HG03060 (cell line): ENCODE data around the gene METTL23.
A peak's percentile ranks its signal among the peaks of the same experiment; 100 is the strongest.

Experiments
- ATAC-seq: cut with Tn5 transposase; IDR thresholded peaks from one replicate; pipeline ENCODE4 v1.9.1; 2021; ENCODE audit warnings: low read depth, moderate number of reproducible peaks; ENCODE audit not compliant: unreplicated experiment

Gene METTL23

GRCh38 chr17:76726776-76727718, at the start of gene METTL23:
Gene METTL23, plus strand, starts transcription at chr17:76726839. Its CDS starts 2,872 bp downstream, at chr17:76729711.
- peak; percentile 38 for ATAC-seq

GRCh38 chr17:76677406-76677805, 49.2 kb upstream of the METTL23 start:
- ATAC-seq, result no peak

GRCh38 chr17:76678330-76678729, 48.3 kb upstream of the METTL23 start:
- ATAC-seq, result no peak

- no peak for ATAC-seq
Observed at GRCh38 chr17:76679239-76679638, 47.4 kb upstream of the METTL23 start.

- no peak for ATAC-seq
Observed at GRCh38 chr17:76681222-76682137, 45.2 kb upstream of the METTL23 start.

GRCh38 chr17:76682296-76682695, 44.3 kb upstream of the METTL23 start:
- no peak for ATAC-seq

GRCh38 chr17:76683011-76683755, 43.5 kb upstream of the METTL23 start:
- no peak for ATAC-seq

- ATAC-seq, result no peak
Observed at GRCh38 chr17:76683921-76684745, 42.5 kb upstream of the METTL23 start.

GRCh38 chr17:76684756-76685155, 41.9 kb upstream of the METTL23 start:
- ATAC-seq, result no peak

- no peak for ATAC-seq
Observed at GRCh38 chr17:76685366-76685765, 41.3 kb upstream of the METTL23 start.

- ATAC-seq, result no peak
Observed at GRCh38 chr17:76685846-76686245, 40.8 kb upstream of the METTL23 start.

- ATAC-seq, result no peak
Observed at GRCh38 chr17:76686538-76687297, 39.9 kb upstream of the METTL23 start.

- ATAC-seq, result no peak
Observed at GRCh38 chr17:76687298-76688164, 39.1 kb upstream of the METTL23 start.

- no peak for ATAC-seq
Observed at GRCh38 chr17:76688165-76688622, 38.4 kb upstream of the METTL23 start.

GRCh38 chr17:76689859-76690258, 36.8 kb upstream of the METTL23 start:
- ATAC-seq, result no peak

GRCh38 chr17:76690596-76691280, 35.9 kb upstream of the METTL23 start:
- no peak for ATAC-seq
